Head of caudate nucleus (tissue), 42 donors: ENCODE measurements around the gene TNNT3.
A peak's percentile ranks its signal among the peaks of the same experiment; 100 is the strongest.
"Not testable (repeated sequence)": the region's sequence is repeated elsewhere in the genome, so short reads cannot be mapped to it uniquely, and the experiment has no call there.

Source experiments
- DNase-seq, 42 donors: peaks; one replicate each; pipeline versions ENCODE4 v3.0.0 to v3.0.0-alpha.2; 2020 to 2021; ENCODE audit warnings: mixed read lengths in 7 of 42
- intact Hi-C: fragments of 100-400 bp; cut with DNase I; formaldehyde crosslinking; loops from one replicate; pipeline ENCODE4 v1.15.0; 2022

TNNT3 gene

GRCh38 chr11:1919391-1920127, at the start of gene TNNT3:
Gene TNNT3, plus strand, starts transcription at chr11:1919703. Its CDS starts 3,172 bp downstream, at chr11:1922875.
- intact Hi-C loops = no loop called here
- peak in 3 of 42 donors; percentile 7 to 29 (median 25) for DNase-seq

- no peak for DNase-seq
- intact Hi-C loops = no loop called here
Measured at GRCh38 chr11:1870326-1870696, 49.2 kb upstream of the TNNT3 start.

- intact Hi-C loops = no loop called here
Measured at GRCh38 chr11:1870721-1871466, 48.6 kb upstream of the TNNT3 start.

DNA sequence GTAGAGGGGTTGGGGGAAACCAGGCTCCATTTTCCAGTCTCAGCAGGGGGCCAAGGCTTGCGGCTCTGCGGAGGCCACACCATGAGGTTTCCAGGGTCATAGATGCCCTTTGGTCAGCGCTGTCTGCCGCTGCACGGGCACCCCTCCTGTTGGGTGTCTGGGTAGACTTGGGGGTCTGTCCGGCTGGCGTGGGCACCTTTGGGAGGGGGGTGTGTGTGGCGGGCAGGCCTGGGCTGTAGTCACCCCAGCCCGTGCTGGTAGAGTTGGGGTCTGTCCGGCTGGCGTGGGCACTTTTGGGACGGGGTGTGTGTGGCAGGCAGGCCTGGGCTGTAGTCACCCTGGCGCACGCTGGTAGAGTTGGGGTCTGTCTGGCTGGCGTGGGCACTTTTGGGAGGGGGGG, 48.0 kb upstream of the TNNT3 start:
- intact Hi-C loops = no loop called here
- DNase-seq = no peak

More at GRCh38 chr11:1870721-1871466, 48.6 kb upstream of the TNNT3 start:
- peak in 3 of 42 donors; percentile 29 to 35 (median 31) for DNase-seq

GRCh38 chr11:1872267-1872985, 47.1 kb upstream of the TNNT3 start:
- intact Hi-C loops = no loop called here
- no peak for DNase-seq

DNA sequence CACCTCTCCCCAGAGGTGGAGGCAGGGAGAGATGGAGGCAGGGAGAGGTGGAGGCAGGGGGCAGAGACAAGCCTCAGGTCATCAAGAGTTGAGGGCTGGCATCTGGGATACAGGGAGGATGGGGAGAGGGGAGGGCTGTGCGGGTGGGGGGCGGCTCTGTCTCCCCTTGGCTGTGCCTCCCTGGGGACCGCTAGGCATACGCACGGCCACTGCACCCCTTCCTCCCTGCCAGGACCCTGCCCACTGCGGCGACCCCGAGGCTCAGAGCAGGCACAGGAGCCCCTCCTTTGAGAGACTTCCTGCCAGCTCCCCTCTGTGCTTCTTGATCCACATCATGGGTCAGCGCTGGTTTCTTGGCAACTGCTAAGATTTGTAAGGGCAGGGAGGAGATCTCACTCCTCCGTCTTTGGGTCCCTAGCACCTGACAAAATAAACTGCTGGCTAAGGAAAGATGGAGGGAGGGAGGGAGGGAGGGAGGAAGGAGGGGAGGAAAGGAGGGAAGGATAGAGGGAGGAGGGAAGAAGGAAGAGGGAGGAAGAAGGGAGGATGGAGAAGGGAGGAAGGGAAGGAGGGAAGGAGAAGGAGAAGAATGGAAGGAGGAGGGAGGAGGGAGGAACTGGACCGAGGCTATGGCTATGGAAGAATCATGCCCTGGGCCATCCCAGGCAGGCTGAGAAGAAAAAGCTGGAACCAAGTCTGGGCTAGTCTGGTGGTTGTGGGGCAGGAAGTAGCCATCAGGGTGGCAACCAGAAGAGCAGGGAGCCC, 46.3 kb upstream of the TNNT3 start:
- intact Hi-C loops = no loop called here
- no peak for DNase-seq

GRCh38 chr11:1873813-1874150, 45.7 kb upstream of the TNNT3 start:
- intact Hi-C loops, DNase-seq: not testable (repeated sequence)

GRCh38 chr11:1874441-1875092, 44.9 kb upstream of the TNNT3 start:
- DNase-seq, intact Hi-C loops: not testable (repeated sequence)

GRCh38 chr11:1875093-1875850, 44.2 kb upstream of the TNNT3 start:
- peak in 3 of 42 donors; percentile 1 to 16 (median 9) for DNase-seq
- intact Hi-C loops = no loop called here

DNA sequence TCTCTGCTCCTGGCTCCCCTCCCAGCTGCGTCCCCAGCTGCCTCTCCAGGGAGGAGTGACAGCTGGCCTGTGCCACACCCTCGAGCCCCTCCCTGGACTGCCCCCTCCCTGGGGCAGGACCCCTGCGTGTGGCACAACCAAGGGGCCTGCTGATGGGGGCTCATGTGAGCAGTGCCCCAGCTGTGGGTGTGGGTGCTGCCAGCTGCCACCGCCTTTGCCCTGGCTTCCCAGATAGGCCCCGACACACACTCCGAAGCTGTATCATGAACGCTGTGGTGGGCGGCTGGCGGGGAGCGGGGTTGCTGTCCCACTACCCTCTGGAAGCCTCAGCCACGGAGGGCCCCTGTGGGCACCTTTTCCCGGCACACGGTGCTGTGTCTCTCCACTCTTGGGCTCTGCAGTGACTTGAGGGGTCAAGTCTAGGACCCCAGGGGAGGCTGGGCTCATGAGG, 43.6 kb upstream of the TNNT3 start:
- intact Hi-C loops = not testable (repeated sequence)
- peak in 2 of 42 donors; percentile 11 to 24 for DNase-seq

DNA sequence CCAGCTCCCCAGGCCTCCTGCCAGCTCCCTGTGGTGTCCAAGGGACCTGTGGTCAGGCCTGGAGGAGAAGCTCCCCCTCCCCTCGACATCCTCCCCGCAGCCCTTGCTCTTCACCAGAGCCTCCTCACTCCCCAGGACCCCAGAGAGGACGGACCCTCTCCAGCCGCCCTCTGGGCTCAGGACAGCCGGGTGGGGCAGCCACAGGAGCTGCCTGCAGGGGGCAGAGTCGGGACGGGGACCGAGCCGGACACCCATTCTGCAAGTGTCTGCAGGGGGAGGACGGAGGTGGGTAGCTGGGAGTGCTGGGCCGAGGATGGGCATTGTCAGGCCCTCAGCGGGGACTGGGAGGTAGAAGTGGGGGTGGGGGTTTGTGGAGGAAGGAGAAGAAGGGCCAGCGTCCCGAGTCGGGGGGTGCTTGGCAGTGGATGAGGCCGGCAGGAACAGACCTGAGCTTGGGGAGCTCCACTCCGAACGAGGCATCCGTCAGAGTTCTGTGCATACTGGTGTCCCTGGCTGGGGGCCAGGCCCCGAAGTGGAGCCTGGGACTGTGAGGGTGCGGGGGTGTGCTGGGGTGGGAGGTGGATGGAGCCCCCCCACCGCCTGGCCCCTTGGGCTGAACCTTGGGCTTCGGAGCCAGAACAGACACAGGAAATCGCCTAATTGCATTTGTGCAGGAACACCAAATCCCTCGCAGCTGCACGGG, 43.0 kb upstream of the TNNT3 start:
- intact Hi-C loops = no loop called here
- peak in 7 of 42 donors; percentile 4 to 39 (median 16) for DNase-seq

GRCh38 chr11:1877211-1878136, 42.0 kb upstream of the TNNT3 start:
- intact Hi-C loops = no loop called here
- DNase-seq = peak in 5 of 42 donors; percentile 1 to 30 (median 17)

- intact Hi-C loops = no loop called here
Measured at GRCh38 chr11:1878137-1879031, 41.1 kb upstream of the TNNT3 start.

DNA sequence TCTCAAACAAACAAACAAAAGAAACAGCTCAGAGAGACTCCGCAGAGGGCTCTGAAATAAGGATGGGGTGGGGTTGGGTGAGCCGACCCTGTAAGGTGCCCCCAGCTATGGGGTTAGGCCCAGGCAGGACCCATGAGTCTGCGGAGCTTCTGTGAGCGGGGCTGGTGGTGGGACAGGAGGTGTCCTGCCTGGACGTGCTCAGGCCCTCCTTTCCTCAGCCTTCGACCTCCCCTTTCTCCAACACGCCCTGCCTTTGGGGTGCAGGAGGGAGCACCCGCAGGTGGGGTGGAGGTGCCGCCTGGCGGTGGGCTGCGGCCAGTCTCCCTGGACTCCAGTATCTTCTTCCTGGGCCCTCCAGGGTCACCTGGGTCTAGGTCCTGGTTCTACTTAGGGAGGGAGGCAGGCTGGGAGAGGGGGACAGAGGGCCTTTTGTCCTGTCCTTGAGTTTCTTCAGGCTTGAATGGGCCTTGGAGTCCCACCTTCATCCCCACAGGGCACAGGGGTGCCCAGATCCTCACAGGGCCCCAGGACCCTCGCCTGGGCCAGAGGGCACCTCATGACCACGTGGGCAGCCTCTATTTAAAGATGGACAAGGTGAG, 40.1 kb upstream of the TNNT3 start:
- intact Hi-C loops = no loop called here
- DNase-seq = peak in 2 of 42 donors; percentile 7 to 11

More at GRCh38 chr11:1878137-1879031, 41.1 kb upstream of the TNNT3 start:
- peak in 6 of 42 donors; percentile 1 to 41 (median 12) for DNase-seq
